Ovary (tissue), 3 donors: ENCODE measurements around the gene SH3TC2.

Experiments
- CTCF ChIP-seq, 3 donors: fragments of 450-650 bp in 2 of 3; fragments of 200-600 bp in 1 of 3; IDR thresholded peaks; one replicate each; pipeline versions ENCODE4 v1.5.1 to v1.8.0; 2016 to 2022; ENCODE audit warnings: antibody characterized with exemption in 3 of 3, mild to moderate bottlenecking in 1 of 3
- EP300 ChIP-seq: sonication (generic); formaldehyde crosslinking; IDR thresholded peaks from one replicate; pipeline ENCODE4 v1.6.1; 2017; ENCODE audit warnings: antibody characterized with exemption
- POLR2A ChIP-seq: fragments of 450-650 bp; IDR thresholded peaks from one replicate; pipeline ENCODE4 v1.6.1; 2017; ENCODE audit warnings: antibody characterized with exemption, mild to moderate bottlenecking, moderate library complexity
- donor health status: DM: no; HTN: no; CAD: no.

- no peak for TF ChIP-seq CTCF (IDR thresholded peaks at IDR 0.05)
- TF ChIP-seq POLR2A, result no peak
- TF ChIP-seq EP300, result no peak
Observed at GRCh38 chr5:148972974-148973374, 89.9 kb downstream of the SH3TC2 start.
